SIG-M5 (cell line): Measurements from ENCODE around the gene DCTN1.
"Not testable (repeated sequence)": the region's sequence is repeated elsewhere in the genome, so short reads cannot be mapped to it uniquely, and the experiment has no call there.

Experiments
- DNase-seq: peaks from one replicate; lab custom pipeline; 2025; lab: John Stamatoyannopoulos, UW

DCTN1 gene

GRCh38 chr2:74379851-74380789, at the start of gene DCTN1:
Gene DCTN1 (minus strand): TSS chr2:74380311. CDS start chr2:74380037, 274 bp downstream.
- DNase-seq: no peak

GRCh38 chr2:74428675-74429074, 48.6 kb upstream of the DCTN1 start:
- DNase-seq: no peak

GRCh38 chr2:74427551-74427950, 47.4 kb upstream of the DCTN1 start:
- DNase-seq: no peak

GRCh38 chr2:74426181-74426758, 46.2 kb upstream of the DCTN1 start:
- DNase-seq: no peak

DNA sequence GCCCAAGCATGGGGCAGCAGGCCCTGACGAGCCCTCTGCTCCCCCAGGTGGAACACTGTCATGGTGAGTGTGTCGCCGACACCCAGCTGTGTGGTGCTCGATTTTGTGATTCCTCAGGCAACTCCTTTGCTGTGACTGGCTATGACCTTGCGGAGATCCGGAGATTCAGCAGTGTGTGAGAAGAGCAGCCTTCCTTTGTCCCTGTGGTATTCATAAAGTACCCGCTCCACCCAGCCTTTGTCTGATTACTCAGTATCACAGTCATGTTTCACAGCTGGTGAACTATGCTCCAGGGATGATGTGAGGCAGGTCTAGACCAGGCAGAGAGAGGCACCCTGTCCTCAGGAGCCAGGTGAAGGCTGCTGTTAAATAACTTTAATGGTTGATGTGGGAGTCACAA, 45.4 kb upstream of the DCTN1 start:
- DNase-seq: no peak

GRCh38 chr2:74424995-74425406, 44.9 kb upstream of the DCTN1 start:
- no peak for DNase-seq

DNA sequence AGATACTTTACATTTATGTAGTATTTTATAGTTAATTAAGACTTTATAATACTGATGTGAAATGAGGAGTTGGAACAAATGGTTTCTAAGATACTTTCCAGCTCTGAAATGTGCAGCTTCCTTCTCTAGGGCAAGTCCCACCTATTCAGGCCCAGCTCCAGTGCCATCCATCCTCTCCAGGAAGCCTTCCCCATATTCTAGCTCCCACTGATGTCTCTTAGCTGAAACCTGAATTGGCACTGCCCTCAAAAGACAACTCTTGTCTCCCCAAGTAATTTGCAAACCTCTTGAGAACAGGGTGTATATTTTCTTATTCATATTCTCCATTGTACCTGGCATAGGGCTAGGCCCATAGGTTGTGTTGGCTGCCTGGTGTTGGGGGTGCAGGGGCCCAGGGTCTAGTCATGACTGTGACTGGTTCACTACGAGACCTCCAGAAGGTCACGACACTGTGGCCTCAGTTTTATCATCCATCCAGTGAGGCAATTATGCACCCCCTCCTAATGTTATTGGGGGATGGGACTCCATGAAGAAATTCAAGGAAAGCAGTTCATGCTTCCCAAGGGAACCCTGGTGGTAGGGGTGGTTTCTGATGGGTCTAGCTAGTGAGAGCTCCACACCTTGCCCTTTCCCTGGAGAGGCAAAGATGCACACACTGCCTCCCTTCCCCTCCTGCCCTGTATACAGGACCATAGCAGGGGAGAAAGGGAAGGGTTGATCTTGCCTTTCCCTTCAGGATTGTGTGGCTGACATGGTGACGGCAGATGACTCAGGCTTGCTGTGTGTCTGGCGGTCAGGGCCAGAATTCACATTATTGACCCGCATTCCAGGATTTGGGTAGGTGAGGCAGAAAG, 44.3 kb upstream of the DCTN1 start:
- no peak for DNase-seq

GRCh38 chr2:74423231-74424095, 43.4 kb upstream of the DCTN1 start:
- no peak for DNase-seq

- peak; percentile 58 for DNase-seq
Observed at GRCh38 chr2:74421221-74421870, 41.2 kb upstream of the DCTN1 start, which contains the start of the genes C2orf81 and WDR54. Gene C2orf81 (minus strand): TSS chr2:74421619. CDS start chr2:74421560, 59 bp downstream. Gene WDR54 (plus strand): TSS chr2:74421730. CDS start chr2:74422154, 424 bp downstream.

DNA sequence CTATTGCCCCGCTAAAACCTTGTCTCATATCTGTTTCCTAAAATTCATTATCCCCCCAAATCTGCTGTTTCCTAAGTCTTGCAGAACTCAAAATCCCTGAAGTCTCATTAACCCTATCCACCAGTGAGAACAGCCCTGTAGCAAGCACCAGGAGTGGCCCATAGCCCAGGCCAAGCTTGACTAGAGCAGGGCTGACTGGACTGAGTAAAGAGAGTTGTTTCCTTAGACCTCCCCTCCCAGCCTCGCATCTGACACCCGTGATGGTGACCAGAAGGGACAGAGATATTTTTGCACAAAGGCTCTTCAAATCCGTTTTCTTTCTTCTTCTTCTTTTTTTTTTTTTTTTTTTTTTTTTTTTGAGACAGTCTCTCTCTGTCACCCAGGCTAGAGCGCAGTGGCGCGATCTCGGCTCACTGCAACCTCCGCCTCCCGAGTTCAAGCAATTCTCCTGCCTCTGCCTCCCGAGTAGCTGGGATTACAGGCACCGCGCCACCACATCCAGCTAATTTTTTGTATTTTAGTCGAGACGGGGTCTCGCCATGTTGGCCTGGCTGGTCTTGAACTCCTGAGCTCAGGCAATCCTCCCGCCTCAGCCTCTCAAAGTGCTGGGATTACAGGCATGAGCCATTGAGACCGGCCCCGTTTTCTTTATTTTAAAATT, 40.5 kb upstream of the DCTN1 start:
- not testable (repeated sequence) for DNase-seq

DNA sequence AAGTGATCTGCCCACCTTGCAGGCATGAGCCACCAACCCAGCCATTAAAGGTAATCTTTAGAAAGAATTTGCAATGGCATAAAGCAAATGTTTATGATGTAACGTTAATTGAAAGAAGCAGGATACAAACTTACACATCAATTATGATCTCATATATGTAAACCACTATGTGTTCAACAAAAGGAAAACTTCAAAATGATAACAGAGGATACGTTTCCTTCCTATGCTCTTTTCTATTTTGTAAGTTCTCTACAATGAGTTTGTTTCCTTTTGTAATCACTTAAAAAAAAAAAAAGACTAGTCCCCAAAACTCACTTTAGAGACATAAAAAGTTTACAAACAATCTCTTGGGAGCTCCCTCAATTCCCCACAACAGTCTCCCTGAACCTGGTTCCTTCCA, 39.9 kb upstream of the DCTN1 start:
- DNase-seq: no peak

DNA sequence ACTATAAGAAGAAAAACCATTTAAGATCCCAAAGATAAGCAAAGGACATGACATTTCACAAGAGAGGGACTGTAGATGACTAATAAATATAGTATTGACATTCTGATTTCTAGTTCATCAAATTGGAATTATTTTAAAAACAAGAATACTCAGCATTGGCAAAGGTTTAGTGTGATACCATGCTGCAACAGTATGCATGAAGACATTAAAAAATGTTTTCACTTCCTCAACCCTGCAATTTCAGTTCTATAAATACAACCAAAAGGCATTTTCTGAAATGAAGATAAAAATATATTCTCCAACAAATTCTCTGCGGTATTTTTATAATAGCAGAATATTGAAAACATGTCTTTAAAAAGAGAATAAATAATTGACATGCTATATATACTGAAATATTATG, 39.2 kb upstream of the DCTN1 start:
- no peak for DNase-seq

GRCh38 chr2:74418312-74418711, 38.2 kb upstream of the DCTN1 start:
- no peak for DNase-seq

DNA sequence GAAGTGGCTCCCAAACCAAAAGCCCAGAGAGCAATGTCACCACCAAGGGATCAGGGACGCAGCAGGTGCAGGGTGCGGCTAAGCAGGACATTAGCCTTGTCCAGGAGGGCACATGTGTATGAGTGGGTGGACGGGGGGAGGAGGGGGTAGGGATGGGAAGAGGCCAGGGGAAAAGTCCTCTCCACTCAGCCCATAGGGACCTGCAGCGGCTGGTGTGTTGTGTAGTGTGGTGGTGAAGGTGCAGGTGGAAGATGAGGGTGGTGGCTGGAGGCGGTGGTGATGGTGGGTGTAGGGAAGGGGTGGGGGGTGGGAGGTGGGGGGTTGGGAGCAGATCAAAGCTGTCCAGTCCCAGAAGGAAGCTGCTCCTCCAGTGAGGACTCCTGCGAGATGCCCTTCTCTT, 37.7 kb upstream of the DCTN1 start:
- DNase-seq: no peak

DNA sequence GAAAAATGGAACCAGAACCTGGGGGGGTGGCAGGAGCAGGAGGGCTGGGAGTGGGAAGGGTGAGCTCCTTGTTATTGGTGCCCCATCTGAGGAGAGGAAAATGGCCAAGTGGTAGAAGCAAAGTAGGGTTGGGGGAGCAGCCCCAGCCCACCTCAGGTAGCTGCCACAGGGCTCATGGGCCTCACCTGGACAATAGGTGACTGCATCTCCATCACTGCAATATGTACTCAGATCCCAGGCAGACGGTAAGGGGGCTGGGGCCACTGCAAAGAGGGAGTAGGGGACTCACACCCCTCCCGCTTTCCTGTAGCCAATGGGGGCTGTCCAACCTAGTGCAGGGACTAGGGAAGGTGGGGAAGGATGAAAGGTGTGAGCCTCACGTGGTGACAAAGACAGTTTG, 37.1 kb upstream of the DCTN1 start:
- DNase-seq: no peak

GRCh38 chr2:74416778-74417177, 36.7 kb upstream of the DCTN1 start:
- no peak for DNase-seq

- no peak for DNase-seq
Observed at GRCh38 chr2:74415762-74416395, 35.8 kb upstream of the DCTN1 start.

DNA sequence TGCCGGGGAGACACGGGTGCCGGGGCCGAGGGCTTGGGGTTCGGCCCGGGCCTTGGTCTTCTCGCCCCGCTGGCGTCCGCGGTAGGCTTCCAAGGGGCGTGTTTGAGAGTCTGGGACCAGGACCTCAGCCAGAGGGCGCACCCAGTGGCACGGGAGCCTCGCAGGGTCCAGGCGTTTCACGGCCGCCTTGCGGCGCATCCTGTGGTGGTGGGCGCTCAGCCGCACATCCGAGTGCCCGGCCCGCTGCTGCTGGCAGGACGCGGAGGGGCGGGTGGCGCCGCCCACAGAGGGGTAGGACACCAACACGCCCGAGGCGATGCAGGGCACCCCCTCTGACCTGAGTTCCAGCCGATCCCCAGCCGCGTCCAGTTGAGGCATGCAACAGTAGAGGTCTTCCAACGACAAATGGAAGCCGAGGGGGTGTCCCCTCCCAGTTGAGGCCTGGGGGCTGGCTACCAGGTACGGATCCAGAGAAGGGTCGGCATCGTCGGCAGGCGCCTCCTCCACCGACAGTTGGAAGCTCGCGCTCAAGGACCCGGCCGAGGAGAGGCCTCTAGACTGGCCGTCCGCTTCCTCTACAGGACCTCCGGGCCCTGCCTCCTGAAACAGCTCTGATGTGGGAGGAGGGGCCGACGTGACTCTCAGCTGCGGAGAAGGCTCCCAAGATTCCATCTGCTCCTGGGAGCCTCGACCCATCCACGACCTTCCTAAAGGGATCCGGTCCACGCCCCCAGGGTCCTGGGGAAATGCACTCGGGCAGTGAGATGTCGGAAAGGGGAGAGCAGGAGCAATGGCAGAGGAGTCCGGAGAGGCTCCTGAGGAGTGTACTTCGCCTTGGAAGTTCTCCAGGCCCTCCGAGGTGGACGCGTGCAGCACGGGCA, 35.0 kb upstream of the DCTN1 start:
- no peak for DNase-seq

DNA sequence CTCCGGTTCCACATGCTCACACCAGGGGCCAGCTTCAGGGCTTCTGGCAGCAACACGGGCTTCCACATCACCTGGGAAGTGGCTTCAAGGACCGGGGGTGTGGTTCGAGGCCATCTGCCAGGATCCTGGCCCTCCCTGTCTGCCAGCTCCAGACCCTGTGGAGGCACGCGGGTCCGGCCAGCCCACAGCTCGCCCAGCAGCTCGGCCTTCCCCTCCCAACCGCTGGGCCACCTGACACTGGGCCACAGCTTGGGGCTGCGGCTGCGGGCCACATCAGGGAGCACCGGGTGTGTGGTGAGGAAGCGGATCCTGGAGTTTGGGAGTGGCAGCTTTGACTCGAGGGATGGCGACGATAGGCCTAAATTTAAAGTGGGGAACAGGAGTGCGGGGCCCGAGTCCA, 34.3 kb upstream of the DCTN1 start:
- no peak for DNase-seq
